GM18498 (cell line): ENCODE results near the gene GALP.
"Not testable (repeated sequence)": the region's sequence is repeated elsewhere in the genome, so short reads cannot be mapped to it uniquely, and the experiment has no call there.

ENCODE experiments used
- ATAC-seq: cut with Tn5 transposase; IDR thresholded peaks from one replicate; pipeline ENCODE4 v1.9.1; 2021; ENCODE audit warnings: mild to moderate bottlenecking, moderate library complexity; ENCODE audit not compliant: unreplicated experiment

The GALP gene

DNA sequence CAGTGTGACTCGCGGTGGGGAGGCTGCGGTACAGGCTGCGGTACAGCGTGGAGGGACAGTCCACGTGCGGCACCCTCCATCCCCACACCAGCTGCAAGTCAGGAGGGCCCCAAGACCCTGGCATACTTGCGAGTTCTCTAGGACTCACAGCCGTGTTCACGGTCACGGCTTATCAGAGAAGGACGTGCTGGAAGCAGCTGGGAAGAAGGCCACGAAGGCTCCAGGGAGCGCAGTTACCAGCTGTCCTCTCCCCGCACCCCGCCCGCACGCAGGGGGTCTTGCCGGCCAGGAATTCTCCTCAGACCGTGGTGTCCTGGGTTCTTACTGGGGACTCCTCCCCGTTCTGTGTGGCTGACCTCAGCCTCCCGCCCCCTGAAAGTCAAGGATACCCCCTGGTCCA, 28.5 kb upstream of the GALP start:
- no peak for ATAC-seq

DNA sequence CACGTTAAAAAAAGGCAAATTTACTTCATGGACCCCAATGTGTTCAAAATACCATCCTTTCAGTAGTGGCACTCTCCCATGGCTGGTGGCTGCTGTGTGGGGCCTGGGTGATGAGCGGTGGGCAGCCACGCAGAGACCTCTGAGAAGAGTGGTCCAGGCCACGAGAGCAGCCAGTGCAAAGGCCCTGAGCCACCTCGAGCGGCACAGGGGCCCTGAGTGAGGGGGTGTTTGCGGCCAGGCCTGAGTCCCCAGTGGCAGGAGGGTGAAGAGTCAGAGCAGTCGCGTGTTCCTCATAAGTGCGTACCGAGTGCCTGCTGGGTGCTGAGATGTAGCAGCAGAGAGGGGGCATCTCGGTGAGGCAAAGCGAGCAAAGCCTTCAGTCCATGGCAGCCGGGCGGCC, 27.7 kb upstream of the GALP start:
- no peak for ATAC-seq

DNA sequence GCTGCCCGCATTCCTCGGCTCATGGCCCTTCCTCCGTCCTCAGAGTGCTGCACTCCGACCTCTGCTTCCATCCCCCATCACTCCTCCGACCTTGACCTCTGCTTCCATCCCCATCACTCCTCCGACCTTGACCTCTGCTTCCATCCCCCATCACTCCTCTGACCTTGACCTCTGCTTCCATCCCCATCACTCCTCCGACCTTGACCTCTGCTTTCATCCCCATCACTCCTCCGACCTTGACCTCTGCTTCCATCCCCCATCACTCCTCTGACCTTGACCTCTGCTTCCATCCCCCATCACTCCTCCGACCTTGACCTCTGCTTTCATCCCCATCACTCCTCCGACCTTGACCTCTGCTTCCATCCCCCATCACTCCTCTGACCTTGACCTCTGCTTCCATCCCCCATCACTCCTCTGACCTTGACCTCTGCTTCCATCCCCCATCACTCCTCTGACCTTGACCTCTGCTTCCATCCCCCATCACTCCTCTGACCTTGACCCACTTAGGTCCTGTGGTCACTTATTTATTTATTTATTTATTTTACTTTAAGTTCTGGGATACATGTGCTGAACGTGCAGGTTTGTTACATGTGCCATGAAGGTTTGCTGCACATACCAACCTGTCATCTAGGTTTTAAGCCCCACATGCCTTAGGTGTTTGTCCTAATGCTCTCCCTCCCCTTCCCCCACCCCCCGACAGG, 26.7 kb upstream of the GALP start:
- not testable (repeated sequence) for ATAC-seq

DNA sequence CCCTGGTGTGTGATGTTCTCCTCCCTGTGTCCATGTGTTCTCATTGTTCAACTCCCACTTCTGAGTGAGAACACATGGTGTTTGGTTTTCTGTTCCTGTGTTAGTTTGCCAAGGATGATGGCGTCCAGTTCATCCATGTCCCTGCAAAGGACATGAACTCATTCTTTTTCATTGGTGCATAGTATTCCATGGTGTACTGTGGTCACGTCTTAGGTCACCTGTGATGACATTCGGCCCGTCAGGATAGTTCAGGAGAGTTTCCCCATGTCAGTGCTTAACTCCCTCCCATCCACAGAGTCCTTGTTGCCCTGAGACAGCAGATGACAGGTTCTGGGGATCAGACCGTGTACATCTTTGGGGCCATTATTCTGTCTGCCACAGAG, 26.2 kb upstream of the GALP start:
- ATAC-seq: no peak

DNA sequence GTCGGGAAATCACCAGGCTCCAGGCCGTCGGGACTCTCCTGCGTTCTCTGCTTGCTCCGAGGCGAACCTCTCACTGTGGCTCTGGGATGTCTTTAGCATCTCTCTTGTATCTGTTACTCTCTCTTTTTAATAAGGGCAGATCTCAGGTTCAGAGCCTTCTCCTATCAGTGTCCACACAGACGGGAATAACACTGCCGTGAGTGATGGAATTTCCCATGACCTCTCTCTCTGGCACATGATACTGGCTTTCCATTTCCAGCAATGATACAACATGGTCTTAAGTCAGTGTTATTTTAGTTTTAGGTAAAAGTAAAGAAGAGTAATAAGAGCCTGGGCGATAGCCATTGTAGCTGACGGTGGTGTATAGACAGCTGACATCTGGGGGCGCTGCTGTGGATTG, 25.4 kb upstream of the GALP start:
- no peak for ATAC-seq

DNA sequence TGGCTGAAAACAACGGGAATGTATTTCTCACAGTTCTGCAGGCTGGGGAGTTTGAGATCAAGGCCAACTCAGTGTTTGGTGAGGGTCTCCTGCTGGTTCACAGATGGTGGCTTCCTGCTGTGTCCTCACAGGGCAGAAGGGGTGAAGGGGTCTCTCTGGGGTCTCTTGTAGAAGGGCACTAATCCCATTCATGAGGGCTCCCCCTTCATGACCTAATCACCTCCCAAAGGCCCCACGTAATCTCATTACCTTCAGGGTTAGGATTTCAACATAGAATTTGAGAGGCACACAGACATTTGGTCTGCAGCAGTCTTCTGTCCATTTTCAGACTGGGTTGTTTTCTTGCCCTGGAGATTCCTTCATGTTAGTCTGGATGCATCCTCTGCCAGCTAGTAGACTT, 23.2 kb upstream of the GALP start:
- ATAC-seq: no peak

DNA sequence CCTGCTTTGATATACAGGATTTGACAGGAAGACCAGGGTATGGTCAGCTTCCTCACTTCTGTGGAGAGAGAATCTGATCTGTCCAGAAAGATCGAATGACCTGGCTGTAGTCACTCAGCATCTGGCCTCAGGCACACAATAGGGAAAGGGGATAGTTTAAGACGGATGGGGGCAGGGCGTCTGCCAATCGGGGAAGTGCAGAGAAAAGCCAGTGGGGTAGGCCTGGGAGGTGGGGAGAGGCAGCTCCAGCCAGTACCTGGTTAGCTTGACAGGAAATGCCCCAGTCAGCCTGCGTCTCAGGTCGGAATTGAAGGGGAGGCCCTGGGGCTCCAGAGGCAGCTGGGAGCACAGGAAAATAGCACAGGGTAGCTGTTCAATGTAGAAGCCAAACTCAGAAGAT, 22.3 kb upstream of the GALP start:
- ATAC-seq: no peak

DNA sequence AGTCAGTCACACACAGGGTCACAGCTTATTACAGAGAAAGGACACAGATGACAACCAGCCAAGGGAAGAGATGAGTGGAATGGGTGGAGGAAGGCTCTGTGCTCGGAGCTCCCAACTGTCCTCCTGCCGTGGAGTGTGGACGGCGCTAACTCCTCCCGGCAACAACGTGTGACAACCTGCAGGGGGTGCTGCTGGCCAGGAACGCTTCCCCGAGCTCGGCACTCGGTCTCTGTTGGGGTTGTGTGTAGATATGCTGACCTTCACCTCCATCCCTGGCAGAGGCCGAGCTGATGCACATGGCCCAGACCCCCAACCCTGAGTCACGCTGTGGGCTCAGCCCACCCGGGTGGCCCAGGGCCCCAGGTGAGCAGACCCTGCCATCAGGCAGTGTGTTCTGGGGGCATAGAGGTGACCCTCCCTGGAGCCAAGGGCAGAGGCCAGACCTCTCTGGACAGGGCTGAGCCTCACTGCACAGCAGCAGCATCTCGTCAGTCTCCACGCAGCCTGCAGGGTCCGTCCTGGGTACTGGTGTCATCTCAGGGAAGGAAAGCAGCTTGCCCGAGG, 20.6 kb upstream of the GALP start:
- ATAC-seq: no peak

DNA sequence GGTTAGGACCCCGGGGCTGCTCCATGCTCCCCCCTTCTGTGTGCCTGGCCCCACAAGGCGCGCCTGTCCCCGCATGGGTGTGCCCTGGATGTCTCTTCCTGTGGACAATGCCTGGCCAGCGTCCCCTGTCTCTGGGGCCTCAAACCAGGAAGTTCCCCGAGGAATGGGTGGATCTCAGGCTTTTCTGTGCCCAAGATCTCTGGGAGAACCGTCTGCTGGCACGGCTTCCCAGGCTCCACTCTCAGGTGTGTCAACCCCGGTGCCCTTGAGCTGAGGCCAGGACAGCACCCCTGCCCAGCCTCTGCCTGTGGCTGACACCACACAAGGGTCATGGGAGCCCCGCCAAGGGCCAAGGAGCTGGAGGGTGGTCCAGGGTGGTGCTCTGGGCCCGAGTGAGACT, 19.0 kb upstream of the GALP start:
- no peak for ATAC-seq

DNA sequence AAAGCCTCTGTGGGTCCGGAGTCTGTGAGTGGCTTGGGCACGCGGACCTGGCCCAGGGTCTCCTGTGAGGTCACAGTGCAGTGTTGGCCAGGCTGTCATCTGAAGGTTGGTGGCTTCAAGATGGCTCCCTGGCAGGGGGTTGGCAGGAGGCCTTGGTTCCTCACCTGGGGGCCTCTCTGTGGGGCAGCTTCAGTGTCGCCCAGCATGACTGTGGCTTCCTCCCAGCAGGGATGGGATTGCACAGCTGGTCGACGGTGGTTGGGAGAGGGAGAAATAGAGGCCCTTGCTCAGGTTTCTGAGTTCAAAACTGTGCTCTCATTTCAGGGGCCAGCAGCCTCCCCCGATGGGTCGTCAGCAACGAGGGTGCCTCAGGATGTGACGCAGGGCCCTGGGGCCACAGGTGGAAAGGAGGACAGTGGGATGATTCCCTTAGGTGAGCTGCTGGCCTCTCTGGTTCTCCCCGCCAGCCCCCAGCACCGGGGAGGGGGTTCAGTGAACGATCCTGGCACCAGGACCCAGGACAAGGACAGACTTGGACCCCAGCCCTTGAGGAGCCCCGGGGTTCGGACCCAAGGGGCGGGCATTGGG, 17.5 kb upstream of the GALP start:
- no peak for ATAC-seq

DNA sequence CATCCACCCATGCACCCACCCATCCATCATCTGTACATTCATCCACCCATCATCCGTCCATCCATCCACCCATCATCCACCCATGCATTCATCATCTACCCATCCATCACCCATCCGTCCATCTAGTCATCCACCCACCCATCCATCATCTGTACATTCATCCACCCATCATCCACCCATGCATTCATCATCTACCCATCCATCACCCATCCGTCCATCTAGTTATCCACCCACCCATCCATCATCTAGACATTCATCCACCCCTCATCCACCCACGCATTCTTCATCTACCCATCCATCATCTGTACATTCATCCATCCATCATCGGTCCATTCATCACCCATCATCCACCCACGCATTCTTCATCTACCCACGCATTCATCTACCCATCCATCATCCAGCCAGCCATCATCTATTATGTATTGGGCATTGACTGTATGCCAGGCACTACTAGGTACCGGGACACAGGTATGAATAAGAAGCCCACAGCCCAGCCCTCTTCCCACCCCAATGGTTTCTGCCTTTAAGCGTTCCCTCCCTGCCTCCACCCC, 16.7 kb upstream of the GALP start:
- ATAC-seq: no peak

DNA sequence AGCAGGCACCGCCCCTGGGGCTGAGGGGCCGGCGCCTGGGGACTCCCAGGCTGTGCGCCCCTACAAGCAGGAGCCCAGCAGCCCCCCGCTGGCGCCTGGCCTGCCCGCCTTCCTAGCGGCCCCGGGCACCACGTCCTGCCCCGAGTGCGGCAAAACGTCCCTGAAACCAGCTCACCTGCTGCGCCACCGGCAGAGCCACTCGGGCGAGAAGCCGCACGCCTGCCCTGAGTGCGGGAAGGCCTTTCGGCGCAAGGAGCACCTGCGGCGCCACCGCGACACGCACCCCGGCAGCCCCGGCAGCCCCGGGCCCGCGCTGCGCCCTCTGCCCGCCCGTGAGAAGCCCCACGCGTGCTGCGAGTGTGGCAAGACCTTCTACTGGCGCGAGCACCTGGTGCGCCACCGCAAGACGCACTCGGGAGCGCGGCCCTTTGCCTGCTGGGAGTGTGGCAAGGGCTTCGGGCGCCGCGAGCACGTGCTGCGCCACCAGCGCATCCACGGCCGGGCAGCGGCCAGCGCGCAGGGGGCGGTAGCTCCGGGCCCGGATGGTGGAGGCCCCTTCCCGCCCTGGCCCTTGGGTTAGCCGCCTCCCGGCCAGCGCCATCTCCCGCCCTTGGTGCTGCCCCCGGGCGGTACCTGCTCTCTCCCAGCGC, 16.1 kb upstream of the GALP start:
- no peak for ATAC-seq

DNA sequence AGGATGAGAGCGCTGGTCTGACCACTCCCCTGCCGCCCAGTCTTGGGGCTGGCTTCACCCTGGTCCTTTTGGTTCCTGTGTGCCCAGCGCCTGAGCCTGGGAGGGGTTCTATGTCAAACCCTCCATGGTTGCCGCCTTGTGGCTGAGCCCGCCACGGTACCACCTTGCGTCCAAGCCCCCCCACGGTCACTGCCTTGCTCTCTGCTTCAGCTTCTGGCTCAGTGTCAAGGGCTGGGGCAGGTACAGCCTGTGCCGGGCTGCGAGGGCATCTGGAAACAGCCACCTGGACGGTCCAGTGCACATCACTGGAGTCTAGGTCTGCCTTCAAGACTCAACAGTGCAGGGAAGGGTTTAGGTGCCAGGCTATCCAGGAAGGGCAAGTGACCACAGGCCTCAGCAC, 14.3 kb upstream of the GALP start:
- no peak for ATAC-seq

DNA sequence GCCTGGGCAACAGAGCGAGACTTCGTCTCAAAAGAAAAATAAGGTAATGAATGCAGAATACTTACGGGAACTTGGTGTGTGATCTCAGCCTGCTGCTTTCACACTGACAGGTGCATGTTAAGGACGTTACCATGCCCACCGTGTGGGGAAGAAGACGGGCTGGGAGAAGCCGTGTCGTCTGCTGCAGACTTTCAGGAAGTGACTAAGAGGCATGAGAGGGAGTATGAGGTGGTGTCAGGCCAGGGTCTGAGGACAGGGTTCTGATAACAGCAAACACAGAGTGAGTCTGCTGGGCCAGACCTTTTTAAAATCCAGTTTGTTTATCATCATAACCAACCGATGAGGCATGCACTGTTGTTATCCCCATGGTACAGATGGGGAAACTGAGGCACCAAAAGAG, 13.6 kb upstream of the GALP start:
- no peak for ATAC-seq

DNA sequence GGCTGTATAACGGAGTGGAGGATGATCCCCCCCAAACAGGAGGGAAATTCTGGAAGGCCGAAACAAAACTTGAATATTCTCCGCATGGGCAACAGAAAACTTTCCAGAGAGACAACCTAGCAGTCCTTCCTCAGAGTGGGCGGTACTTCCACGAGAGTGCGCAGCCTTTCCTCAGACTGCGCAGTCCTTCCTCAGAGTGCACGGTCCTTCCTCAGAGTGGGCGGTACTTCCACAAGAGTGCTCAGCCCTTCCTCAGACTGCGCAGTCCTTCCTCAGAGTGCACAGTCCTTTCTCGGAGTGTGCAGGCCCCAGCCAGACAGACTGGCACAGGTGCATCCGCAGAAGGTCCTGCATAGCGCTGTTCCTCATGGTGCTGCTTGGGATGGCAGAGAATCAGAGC, 12.7 kb upstream of the GALP start:
- no peak for ATAC-seq

DNA sequence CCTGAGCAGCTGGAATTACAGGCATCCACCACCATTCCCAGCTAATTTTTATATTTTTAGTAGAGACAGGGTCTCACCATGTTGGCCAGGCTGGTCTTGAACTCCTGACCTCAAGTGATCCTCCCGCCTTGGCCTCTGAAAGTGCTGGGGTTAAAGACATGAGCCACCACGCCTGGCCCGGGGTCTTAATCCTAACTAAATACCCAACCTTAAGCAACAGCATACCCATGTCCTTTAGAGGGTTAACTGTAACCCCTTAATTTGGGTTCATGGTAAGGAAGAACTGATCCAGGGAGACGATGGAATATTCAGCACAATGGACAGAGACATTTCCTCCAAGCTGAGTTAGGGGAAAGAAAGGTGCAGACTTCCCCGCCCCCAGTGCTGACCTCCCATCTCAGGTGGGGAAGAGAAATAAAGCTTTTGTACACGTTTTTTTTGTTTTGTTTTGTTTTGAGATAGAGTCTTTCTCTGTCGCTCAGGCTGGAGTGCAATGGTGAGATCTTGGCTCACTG, 8.7 kb upstream of the GALP start:
- no peak for ATAC-seq

DNA sequence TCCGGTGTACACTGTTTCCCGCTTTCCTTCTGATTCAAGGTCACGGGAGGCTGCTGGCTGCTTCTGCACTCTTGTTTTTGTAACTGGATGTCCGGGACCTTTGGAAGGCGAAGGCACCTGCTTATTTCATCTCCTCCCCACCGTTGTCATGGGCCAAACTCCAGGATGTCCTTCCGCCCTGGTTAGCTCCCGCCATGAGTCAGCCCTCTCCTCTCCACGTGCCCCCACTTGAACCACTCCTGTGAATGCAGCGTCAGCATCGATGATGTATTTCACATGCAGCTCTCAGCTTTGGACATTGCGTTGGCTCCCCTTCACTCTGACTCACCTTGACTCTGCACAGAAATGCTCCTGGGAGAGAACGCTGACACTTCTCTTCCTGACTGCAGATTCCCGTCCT, 5.5 kb upstream of the GALP start:
- no peak for ATAC-seq

DNA sequence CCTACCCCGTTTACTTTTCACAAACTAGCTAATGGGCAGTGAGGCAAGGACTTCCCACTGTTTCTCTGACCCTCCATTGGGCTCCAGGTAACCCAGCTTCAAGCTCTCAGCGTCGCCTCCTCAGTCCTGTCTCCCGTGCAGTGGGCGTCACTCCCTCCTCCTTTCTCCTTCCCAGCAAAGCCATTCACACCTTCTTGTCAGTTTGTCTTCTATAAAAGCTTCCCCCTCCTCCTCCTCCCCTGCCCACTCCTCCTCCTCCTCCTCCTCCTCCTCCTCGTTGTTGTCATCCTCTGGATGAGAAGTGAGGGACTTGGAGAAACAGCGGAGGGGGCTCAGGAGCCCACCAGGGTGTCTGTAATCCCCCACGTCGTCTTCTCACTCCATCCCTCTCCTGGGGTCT, 1.7 kb upstream of the GALP start:
- no peak for ATAC-seq

DNA sequence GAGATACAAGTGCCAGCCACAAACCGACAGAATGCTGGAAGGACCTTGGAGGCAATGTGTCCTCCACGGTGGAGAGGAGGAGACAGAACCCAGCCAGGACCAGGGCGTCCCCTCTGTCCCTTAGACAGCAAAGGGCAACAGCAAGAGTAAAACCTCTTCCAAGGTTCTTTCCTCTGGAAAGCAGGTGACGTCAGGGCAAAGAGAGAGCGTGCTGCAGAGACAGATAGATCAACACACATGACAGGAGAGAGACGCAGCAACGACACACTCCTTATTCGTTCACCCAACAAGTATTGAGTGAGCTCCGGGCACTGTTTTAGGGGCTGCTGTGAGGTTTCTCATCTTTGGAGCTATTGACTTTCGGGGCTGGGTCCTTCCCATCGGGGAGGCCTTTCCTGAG, 1.3 kb upstream of the GALP start:
- no peak for ATAC-seq

DNA sequence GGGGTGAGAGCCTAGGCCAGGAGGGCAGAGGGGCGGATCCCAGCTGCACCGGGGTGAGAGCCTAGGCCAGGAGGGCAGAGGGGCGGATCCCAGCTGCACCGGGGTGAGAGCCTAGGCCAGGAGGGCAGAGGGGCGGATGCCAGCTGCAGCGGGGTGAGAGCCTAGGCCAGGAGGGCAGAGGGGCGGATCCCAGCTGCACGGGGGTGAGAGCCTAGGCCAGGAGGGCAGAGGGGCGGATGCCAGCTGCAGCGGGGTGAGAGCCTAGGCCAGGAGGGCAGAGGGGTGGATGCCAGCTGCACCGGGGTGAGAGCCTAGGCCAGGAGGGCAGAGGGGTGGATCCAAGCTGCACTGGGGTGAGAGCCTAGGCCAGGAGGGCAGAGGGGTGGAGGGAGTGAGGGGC, 502 bp downstream of the GALP start:
- not testable (repeated sequence) for ATAC-seq

DNA sequence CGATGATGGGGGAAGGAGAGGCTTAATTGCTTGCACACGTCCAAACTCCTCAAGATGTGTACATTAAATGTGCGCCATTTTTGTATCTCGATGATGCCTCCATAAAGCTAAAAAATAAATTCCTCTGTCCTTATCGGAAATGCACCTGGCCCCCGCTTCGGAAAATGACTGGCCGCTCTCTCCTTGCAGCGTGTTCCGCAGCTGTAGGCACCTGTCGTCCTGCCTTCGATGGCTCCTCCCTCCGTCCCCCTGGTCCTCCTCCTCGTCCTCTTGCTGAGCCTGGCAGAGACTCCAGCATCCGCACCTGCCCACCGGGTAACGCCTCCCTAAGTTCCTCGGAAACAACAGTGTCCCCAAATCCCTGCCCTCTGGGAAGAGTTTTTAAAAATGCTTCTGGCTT, 1.1 kb downstream of the GALP start:
- no peak for ATAC-seq
